Measurements from ENCODE around the gene GTF3C4. TPM values are rescaled to one million over a fixed set of nuclear protein-coding genes. Genes with fewer than 3 reads are reported as not detected.

Gene GTF3C4
- total RNA-seq, 1 donor from 2014 or later: 21.2 TPM

- Mint-ChIP-seq H3K36me3 (ENCODE audit: unreplicated experiment) (peaks cover 1% of the 10 kb centered on the region), H3K4me1 (ENCODE audit: unreplicated experiment) (peaks cover 4% of the 10 kb centered on the region), H3K27ac (ENCODE audit: unreplicated experiment) (no peak overlapping the region), H3K9me3 (ENCODE audit: unreplicated experiment) (no peaks in the 10 kb centered on the region), H3K4me3 (ENCODE audit: unreplicated experiment) (no peak overlapping the region), H3K27me3 (ENCODE audit: unreplicated experiment) (peaks cover 64% of the 10 kb centered on the region)
- no peak for DNase-seq (ENCODE audit: extremely low spot score, unreplicated experiment)
- TF ChIP-seq CTCF (IDR thresholded peaks at IDR 0.05): no peak
These were observed 72.6 kb downstream of the GTF3C4 start for GRCh38 chr9:132742821-132743311.

GRCh38 chr9:132743931-132744479 is 73.7 kb downstream of the GTF3C4 start:
- no peak for TF ChIP-seq CTCF (IDR thresholded peaks at IDR 0.05)
- H3K27ac Mint-ChIP-seq (ENCODE audit: unreplicated experiment): no peak overlapping the region
- DNase-seq (ENCODE audit: extremely low spot score, unreplicated experiment): no peak
- peaks cover 1% of the 10 kb centered on the region for H3K36me3 Mint-ChIP-seq (ENCODE audit: unreplicated experiment)
- no peak overlapping the region for H3K4me3 Mint-ChIP-seq (ENCODE audit: unreplicated experiment)
- no peaks in the 10 kb centered on the region for H3K9me3 Mint-ChIP-seq (ENCODE audit: unreplicated experiment)
- peaks cover 4% of the 10 kb centered on the region for H3K4me1 Mint-ChIP-seq (ENCODE audit: unreplicated experiment)
- H3K27me3 Mint-ChIP-seq (ENCODE audit: unreplicated experiment): peaks cover 59% of the 10 kb centered on the region

Other genes with a start within 250 kb of the GTF3C4 start
- gene BARHL1, start 87.9 kb upstream of the GTF3C4 start, total RNA-seq: not detected in 2 replicates
- gene DDX31, start 481 bp upstream of the GTF3C4 start, total RNA-seq: 14.6 and 14.7 TPM in 2 replicates
- 0.91 and 2.1 TPM in 2 replicates for gene AK8, start 207.8 kb downstream of the GTF3C4 start, total RNA-seq
- gene SPACA9, start 208.4 kb downstream of the GTF3C4 start, total RNA-seq: 6.7 and 7.5 TPM in 2 replicates